Retinal pigment epithelial cell (primary cell): ENCODE results near the gene TNS3.
A peak's percentile ranks its signal among the peaks of the same experiment; 100 is the strongest.

Source experiments
- DNase-seq: peaks from one replicate; pipeline ENCODE4 v3.0.0-alpha.2; 2010; ENCODE audit warnings: low read depth
- H3K4me3 ChIP-seq: 2 replicates; pipeline ENCODE4 v1.5.1; 2011; ENCODE audit warnings: mild to moderate bottlenecking, low read length, control low read depth, moderate library complexity
- CTCF ChIP-seq: conservative IDR thresholded peaks from 2 replicates; pipeline ENCODE4 v1.5.1; 2011; ENCODE audit warnings: low read depth, low read length, control low read depth, inconsistent platforms

Gene TNS3

GRCh38 chr7:47368190-47368812, 213.6 kb downstream of the TNS3 start:
- TF ChIP-seq CTCF, result no peak
- no peak overlapping the region for H3K4me3 ChIP-seq
- DNase-seq, result no peak

GRCh38 chr7:47367369-47367768, 214.5 kb downstream of the TNS3 start:
- no peak for DNase-seq
- no peak for TF ChIP-seq CTCF
- H3K4me3 ChIP-seq, result no peak overlapping the region

- H3K4me3 ChIP-seq, result no peak overlapping the region
- TF ChIP-seq CTCF, result no peak
- DNase-seq, result no peak
Observed at GRCh38 chr7:47366960-47367359, 215.0 kb downstream of the TNS3 start.

- no peak for TF ChIP-seq CTCF
- no peak overlapping the region for H3K4me3 ChIP-seq
- DNase-seq, result no peak
Observed at GRCh38 chr7:47366211-47366610, 215.7 kb downstream of the TNS3 start.

GRCh38 chr7:47362984-47363383, 218.9 kb downstream of the TNS3 start:
- no peak for TF ChIP-seq CTCF
- DNase-seq, result no peak
- H3K4me3 ChIP-seq, result no peak overlapping the region

GRCh38 chr7:47361746-47362215, 220.1 kb downstream of the TNS3 start:
- H3K4me3 ChIP-seq, result no peak overlapping the region
- peak; percentile 48 for DNase-seq
- TF ChIP-seq CTCF, result no peak

- no peak for DNase-seq
- H3K4me3 ChIP-seq, result no peak overlapping the region
- TF ChIP-seq CTCF, result no peak
Observed at GRCh38 chr7:47361236-47361635, 220.7 kb downstream of the TNS3 start.
